Nephron progenitor cell (in vitro differentiated cells): Measurements from ENCODE around the gene HMMR.
A peak's percentile ranks its signal among the peaks of the same experiment; 100 is the strongest.

Experiments used
- DNase-seq: peaks from one replicate; pipeline ENCODE4 v3.0.0; 2021
- H3K27ac Mint-ChIP-seq: 2 replicates; pipeline ENCODE4 v1.8.0; 2021; ENCODE audit warnings: mild to moderate bottlenecking, moderate library complexity, mixed read lengths
- H3K27me3 Mint-ChIP-seq: 2 replicates; pipeline ENCODE4 v1.8.0; 2021; ENCODE audit warnings: mild to moderate bottlenecking, low read depth, mixed read lengths; ENCODE audit not compliant: poor library complexity
- H3K36me3 Mint-ChIP-seq: 2 replicates; pipeline ENCODE4 v1.8.0; 2021; ENCODE audit warnings: low read depth, mixed read lengths
- H3K4me1 Mint-ChIP-seq: 2 replicates; pipeline ENCODE4 v1.8.0; 2021; ENCODE audit warnings: mixed read lengths
- H3K4me3 Mint-ChIP-seq: 2 replicates; pipeline ENCODE4 v1.8.0; 2021; ENCODE audit warnings: mild to moderate bottlenecking, moderate library complexity, mixed read lengths
- H3K9me3 Mint-ChIP-seq: 2 replicates; pipeline ENCODE4 v1.8.0; 2021; ENCODE audit warnings: mild to moderate bottlenecking, moderate library complexity, mixed read lengths
- TF ChIP-seq, protein P1 (sequence below): fragments of 200-600 bp; sonication (generic); IDR thresholded peaks from 2 replicates; pipeline ENCODE4 v1.5.0; 2021; ENCODE audit warnings: antibody characterized with exemption

Gene HMMR

DNA sequence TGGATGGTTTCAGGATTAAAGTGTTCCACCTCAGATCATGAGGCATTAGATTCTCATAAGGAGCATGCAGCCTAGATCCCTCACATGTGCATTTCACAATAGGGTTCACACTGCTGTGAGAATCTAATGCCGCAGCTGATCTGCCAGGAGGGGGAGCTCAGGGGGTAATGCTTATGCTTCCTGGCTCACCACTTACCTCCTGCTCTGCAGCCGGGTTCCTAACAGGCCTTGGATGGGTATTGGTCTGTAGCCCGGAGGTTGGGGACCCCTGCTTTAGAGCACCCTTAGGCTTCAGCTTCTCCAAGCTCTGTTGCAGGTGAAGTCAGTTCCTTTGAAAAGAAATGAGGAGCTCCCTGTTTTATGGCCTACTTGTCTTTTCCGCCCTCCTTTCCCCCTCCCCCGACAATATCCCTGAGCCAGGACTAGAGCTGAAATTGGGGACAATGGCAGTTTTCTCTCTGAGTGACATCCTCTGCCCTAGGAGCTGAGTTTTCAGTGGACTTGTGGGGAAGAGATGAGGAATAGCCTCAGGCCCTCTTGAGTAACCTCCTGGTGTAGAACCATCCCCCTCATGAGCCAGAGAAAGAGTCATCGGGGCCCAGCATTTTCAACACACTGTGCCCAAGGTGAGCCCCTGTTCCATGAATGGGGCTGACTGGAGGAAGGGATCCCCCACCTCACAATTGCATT is 28.8 kb downstream of the HMMR start:
- Mint-ChIP-seq H3K36me3 (peaks cover 86% of the 10 kb centered on the region), H3K4me3 (peak overlapping the region; percentile 56), H3K27ac (peak overlapping the region; percentile 98), H3K27me3 (peaks cover 4% of the 10 kb centered on the region), H3K9me3 (peaks cover 38% of the 10 kb centered on the region), H3K4me1 (peaks cover 22% of the 10 kb centered on the region)
- DNase-seq, result no peak
- TF ChIP-seq, protein P1, sequence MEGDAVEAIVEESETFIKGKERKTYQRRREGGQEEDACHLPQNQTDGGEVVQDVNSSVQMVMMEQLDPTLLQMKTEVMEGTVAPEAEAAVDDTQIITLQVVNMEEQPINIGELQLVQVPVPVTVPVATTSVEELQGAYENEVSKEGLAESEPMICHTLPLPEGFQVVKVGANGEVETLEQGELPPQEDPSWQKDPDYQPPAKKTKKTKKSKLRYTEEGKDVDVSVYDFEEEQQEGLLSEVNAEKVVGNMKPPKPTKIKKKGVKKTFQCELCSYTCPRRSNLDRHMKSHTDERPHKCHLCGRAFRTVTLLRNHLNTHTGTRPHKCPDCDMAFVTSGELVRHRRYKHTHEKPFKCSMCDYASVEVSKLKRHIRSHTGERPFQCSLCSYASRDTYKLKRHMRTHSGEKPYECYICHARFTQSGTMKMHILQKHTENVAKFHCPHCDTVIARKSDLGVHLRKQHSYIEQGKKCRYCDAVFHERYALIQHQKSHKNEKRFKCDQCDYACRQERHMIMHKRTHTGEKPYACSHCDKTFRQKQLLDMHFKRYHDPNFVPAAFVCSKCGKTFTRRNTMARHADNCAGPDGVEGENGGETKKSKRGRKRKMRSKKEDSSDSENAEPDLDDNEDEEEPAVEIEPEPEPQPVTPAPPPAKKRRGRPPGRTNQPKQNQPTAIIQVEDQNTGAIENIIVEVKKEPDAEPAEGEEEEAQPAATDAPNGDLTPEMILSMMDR, result no peak

DNA sequence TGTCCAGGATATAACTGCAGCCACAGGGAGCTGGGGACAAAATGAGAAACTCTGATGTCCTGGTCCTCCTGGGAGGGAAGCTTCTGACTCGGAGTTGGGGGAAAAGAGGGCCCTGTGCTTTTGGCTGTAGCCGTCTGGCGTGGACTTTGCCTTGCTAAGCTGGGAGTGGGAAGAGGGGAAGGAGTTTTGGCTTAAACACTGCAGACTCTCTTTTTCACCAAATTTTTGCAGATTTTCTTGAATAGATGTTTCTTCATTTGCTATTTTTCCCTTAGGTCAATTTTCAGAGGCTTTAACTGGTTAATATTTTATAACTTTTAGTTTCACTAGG is 29.3 kb downstream of the HMMR start:
- Mint-ChIP-seq H3K27me3 (peaks cover 4% of the 10 kb centered on the region), H3K27ac (peak overlapping the region; percentile 98), H3K36me3 (peaks cover 81% of the 10 kb centered on the region), H3K4me1 (peaks cover 22% of the 10 kb centered on the region), H3K9me3 (peaks cover 38% of the 10 kb centered on the region), H3K4me3 (peak overlapping the region; percentile 56)
- TF ChIP-seq, protein P1, result no peak
- DNase-seq, result no peak

DNA sequence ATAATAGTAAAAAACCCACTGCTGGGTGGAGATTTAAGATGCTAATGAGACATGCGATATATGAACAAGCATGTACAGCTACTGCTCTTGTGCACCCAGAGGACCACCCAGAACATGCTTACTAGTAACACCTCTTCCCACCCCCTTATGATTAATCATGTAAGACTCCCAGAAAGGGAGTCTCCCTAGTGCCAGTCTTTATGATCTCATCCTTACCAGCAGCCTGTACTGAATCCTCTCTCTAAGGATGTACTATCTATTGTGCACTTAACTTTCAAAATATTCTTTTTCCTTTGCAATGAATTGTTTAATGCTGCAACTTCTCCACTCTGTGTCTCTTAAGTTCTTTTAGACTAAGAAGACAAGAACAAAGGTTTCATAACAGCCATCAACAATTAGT is 35.9 kb downstream of the HMMR start:
- H3K4me1 Mint-ChIP-seq, result no peaks in the 10 kb centered on the region
- DNase-seq, result no peak
- H3K36me3 Mint-ChIP-seq, result peaks cover 27% of the 10 kb centered on the region
- TF ChIP-seq, protein P1, result no peak
- peaks cover 10% of the 10 kb centered on the region for H3K9me3 Mint-ChIP-seq
- H3K4me3 Mint-ChIP-seq, result no peak overlapping the region
- no peaks in the 10 kb centered on the region for H3K27me3 Mint-ChIP-seq
- H3K27ac Mint-ChIP-seq, result no peak overlapping the region

DNA sequence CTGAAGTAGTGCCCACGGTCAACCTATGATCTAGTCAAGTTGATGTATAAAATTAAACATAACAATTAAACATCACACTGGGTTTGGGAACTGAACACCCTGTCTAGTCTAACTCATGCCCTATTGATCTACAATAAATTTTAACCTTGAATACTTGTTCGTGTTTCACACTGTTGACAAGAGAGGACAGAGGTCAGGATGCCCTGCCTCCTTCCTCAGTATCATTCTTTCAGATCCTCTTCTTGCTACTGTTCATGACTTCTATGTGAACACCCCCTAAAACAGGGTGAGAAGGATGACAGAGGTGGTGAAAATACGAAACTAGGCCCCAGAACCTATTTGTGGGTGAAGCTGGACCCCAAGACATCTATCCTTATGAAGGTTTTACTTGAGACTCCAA is 36.9 kb downstream of the HMMR start:
- peaks cover 17% of the 10 kb centered on the region for H3K36me3 Mint-ChIP-seq
- peaks cover 10% of the 10 kb centered on the region for H3K9me3 Mint-ChIP-seq
- no peak for DNase-seq
- TF ChIP-seq, protein P1, result no peak
- no peak overlapping the region for H3K27ac Mint-ChIP-seq
- H3K4me1 Mint-ChIP-seq, result peaks cover under 1% of the 10 kb centered on the region
- no peaks in the 10 kb centered on the region for H3K27me3 Mint-ChIP-seq
- no peak overlapping the region for H3K4me3 Mint-ChIP-seq

DNA sequence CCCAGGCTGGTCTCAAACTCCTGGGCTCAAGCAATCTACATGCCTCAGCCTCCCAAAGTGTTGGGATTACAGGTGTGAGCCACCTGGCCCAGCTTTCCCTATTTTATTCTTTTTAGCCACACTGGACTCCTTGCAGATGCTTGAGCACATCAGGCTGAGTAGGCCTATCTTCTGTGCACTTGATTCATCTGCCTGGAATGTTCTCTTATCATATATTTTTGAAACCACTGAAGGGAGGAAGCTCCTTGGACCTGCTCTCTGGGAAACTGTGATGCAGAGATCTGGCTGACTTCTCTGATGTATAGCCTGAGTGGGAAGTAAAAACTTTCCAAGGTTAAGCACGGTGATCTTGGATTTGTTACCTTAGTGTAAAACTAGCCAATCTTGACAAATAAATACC is 38.5 kb downstream of the HMMR start:
- TF ChIP-seq, protein P1, result no peak
- no peaks in the 10 kb centered on the region for H3K27me3 Mint-ChIP-seq
- H3K9me3 Mint-ChIP-seq, result peaks cover 10% of the 10 kb centered on the region
- H3K4me3 Mint-ChIP-seq, result no peak overlapping the region
- peaks cover 9% of the 10 kb centered on the region for H3K4me1 Mint-ChIP-seq
- H3K36me3 Mint-ChIP-seq, result peaks cover 5% of the 10 kb centered on the region
- no peak for DNase-seq
- no peak overlapping the region for H3K27ac Mint-ChIP-seq

DNA sequence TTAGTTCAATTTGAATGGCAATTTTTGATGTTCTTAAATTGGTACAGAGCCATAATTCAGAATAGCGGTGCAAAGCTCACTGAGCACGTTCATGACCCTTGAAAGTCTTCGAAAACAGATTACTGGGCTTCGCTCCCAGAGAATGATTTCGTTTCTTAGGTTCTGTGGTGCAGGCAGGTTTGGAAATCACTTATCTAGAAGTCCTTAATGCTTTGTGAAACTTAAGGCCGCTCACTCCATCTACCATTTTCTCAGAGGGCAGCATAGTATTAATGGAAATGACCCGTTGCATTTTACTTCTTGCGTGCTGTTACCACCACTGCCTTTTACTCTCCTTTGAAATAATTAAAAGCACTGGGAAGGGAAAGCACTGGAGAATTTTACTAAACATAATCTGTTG is 42.1 kb downstream of the HMMR start:
- peaks cover under 1% of the 10 kb centered on the region for H3K36me3 Mint-ChIP-seq
- peaks cover 24% of the 10 kb centered on the region for H3K4me1 Mint-ChIP-seq
- H3K4me3 Mint-ChIP-seq, result peak overlapping the region; percentile 98
- H3K27me3 Mint-ChIP-seq, result no peaks in the 10 kb centered on the region
- H3K9me3 Mint-ChIP-seq, result no peaks in the 10 kb centered on the region
- TF ChIP-seq, protein P1, result no peak
- no peak for DNase-seq
- H3K27ac Mint-ChIP-seq, result peak overlapping the region; percentile 99
